H9 (cell line): ENCODE measurements around the gene ACSS2. TPM values are rescaled to one million over a fixed set of nuclear protein-coding genes. Genes with fewer than 3 reads are reported as not detected.

ENCODE experiments used
- DNase-seq: peaks from one replicate; pipeline ENCODE4 v3.0.0-alpha.2; 2017
- H2AFZ ChIP-seq: one replicate; pipeline ENCODE4 v1.6.1; 2013; ENCODE audit warnings: mild to moderate bottlenecking, low read length, control low read depth, moderate library complexity
- H2AK5ac ChIP-seq: 2 replicates; pipeline ENCODE4 v1.6.1; 2013; ENCODE audit warnings: low read length, control low read depth, mixed read lengths; ENCODE audit not compliant: insufficient read length
- H2BK120ac ChIP-seq: one replicate; pipeline ENCODE4 v1.6.1; 2013; ENCODE audit warnings: low read depth, mild to moderate bottlenecking, low read length, control low read depth, inconsistent platforms; ENCODE audit not compliant: poor library complexity, severe bottlenecking
- H2BK12ac ChIP-seq: 2 replicates; pipeline ENCODE4 v1.6.1; 2013; ENCODE audit warnings: low read length, control low read depth, mixed read lengths, low read depth; ENCODE audit not compliant: insufficient read length
- H2BK15ac ChIP-seq: 2 replicates; pipeline ENCODE4 v1.6.1; 2013; ENCODE audit warnings: low read depth, low read length, control low read depth
- H2BK20ac ChIP-seq: one replicate; pipeline ENCODE4 v1.6.1; 2013; ENCODE audit warnings: low read depth, mild to moderate bottlenecking, low read length, control low read depth, inconsistent platforms; ENCODE audit not compliant: poor library complexity, severe bottlenecking
- H2BK5ac ChIP-seq: 2 replicates; pipeline ENCODE4 v1.6.1; 2013; ENCODE audit warnings: low read length, control low read depth, mixed read lengths; ENCODE audit not compliant: insufficient read length
- H3K14ac ChIP-seq: 2 replicates; pipeline ENCODE4 v1.6.1; 2013; ENCODE audit warnings: low read length, control low read depth; ENCODE audit not compliant: insufficient read depth
- H3K18ac ChIP-seq: 2 replicates; pipeline ENCODE4 v1.6.1; 2013; ENCODE audit warnings: low read depth, mild to moderate bottlenecking, mixed read lengths, low read length, control low read depth; ENCODE audit not compliant: insufficient read length
- H3K23ac ChIP-seq: 2 replicates; pipeline ENCODE4 v1.6.1; 2013; ENCODE audit warnings: low read length, control low read depth, mixed read lengths, low read depth; ENCODE audit not compliant: insufficient read length
- H3K23me2 ChIP-seq: 2 replicates; pipeline ENCODE4 v1.6.1; 2013; ENCODE audit warnings: low read depth, mild to moderate bottlenecking, mixed read lengths, low read length, control low read depth; ENCODE audit not compliant: insufficient read length, poor library complexity, severe bottlenecking
- H3K27ac ChIP-seq: 2 replicates; pipeline ENCODE4 v1.5.1; 2013; ENCODE audit warnings: low read length, control low read depth, mixed read lengths, low read depth; ENCODE audit not compliant: insufficient read length
- H3K27me3 ChIP-seq: 2 replicates; pipeline ENCODE4 v1.6.1; 2013; ENCODE audit warnings: low read length, control low read depth, inconsistent platforms; ENCODE audit not compliant: insufficient read depth
- H3K4ac ChIP-seq: 2 replicates; pipeline ENCODE4 v1.6.1; 2013; ENCODE audit warnings: low read depth, mild to moderate bottlenecking, control low read depth, inconsistent platforms, low read length, moderate library complexity
- H3K4me1 ChIP-seq: 2 replicates; pipeline ENCODE4 v1.6.1; 2013; ENCODE audit warnings: low read length, control low read depth, inconsistent platforms; ENCODE audit not compliant: insufficient read depth
- H3K4me2 ChIP-seq: 2 replicates; pipeline ENCODE4 v1.6.1; 2013; ENCODE audit warnings: low read length, control low read depth, mixed read lengths; ENCODE audit not compliant: insufficient read length, insufficient read depth
- H3K56ac ChIP-seq: 2 replicates; pipeline ENCODE4 v1.6.1; 2013; ENCODE audit warnings: low read depth, mild to moderate bottlenecking, mixed read lengths, low read length, control low read depth; ENCODE audit not compliant: insufficient read length
- H3K79me1 ChIP-seq: 2 replicates; pipeline ENCODE4 v1.6.1; 2013; ENCODE audit warnings: low read depth, mild to moderate bottlenecking, moderate library complexity, low read length, control low read depth, inconsistent platforms; ENCODE audit not compliant: insufficient read depth, poor library complexity, severe bottlenecking
- H3K79me2 ChIP-seq: 2 replicates; pipeline ENCODE4 v1.6.1; 2013; ENCODE audit warnings: low read length, control low read depth, inconsistent platforms; ENCODE audit not compliant: insufficient read depth
- H3K9ac ChIP-seq: 2 replicates; pipeline ENCODE4 v1.6.1; 2013; ENCODE audit warnings: low read length, control low read depth, mixed read lengths; ENCODE audit not compliant: insufficient read length; ENCODE audit errors: extremely low read depth
- H3K9me3 ChIP-seq: one replicate; pipeline ENCODE4 v1.6.1; 2013; ENCODE audit warnings: low read depth, low read length, inconsistent platforms; ENCODE audit not compliant: control insufficient read depth
- H3T11ph ChIP-seq: one replicate; pipeline ENCODE4 v1.6.1; 2013; ENCODE audit warnings: mild to moderate bottlenecking, low read length, control low read depth, inconsistent platforms
- H4K20me1 ChIP-seq: one replicate; pipeline ENCODE4 v1.6.1; 2013; ENCODE audit not compliant: control insufficient read depth, insufficient read length, insufficient read depth
- H4K5ac ChIP-seq: 2 replicates; pipeline ENCODE4 v1.6.1; 2013; ENCODE audit warnings: low read depth, mild to moderate bottlenecking, mixed read lengths, low read length, control low read depth; ENCODE audit not compliant: insufficient read length
- H4K8ac ChIP-seq: replicated peaks from 2 replicates; pipeline ENCODE4 v1.6.1; 2013; ENCODE audit warnings: low read length, control low read depth, mixed read lengths, low read depth; ENCODE audit not compliant: insufficient read length
- H4K91ac ChIP-seq: 2 replicates; pipeline ENCODE4 v1.6.1; 2013; ENCODE audit warnings: low read depth, mild to moderate bottlenecking, moderate library complexity, mixed read lengths, low read length, control low read depth; ENCODE audit not compliant: insufficient read length
- H3K27ac Mint-ChIP-seq, 3 experiments: 2 replicates in 2 of 3; 3 replicates in 1 of 3; pipeline ENCODE4 v1.8.0; 2020 to 2021; ENCODE audit warnings: mixed read lengths in 3 of 3, mild to moderate bottlenecking in 1 of 3, moderate library complexity in 1 of 3
- H3K27me3 Mint-ChIP-seq: 2 replicates; pipeline ENCODE4 v1.8.0; 2021; ENCODE audit warnings: low read depth, mild to moderate bottlenecking, moderate library complexity, mixed read lengths
- H3K36me3 Mint-ChIP-seq, 3 experiments: 2 replicates in 2 of 3; 3 replicates in 1 of 3; pipeline ENCODE4 v1.8.0; 2020 to 2021; ENCODE audit warnings: low read depth in 3 of 3, mixed read lengths in 3 of 3; ENCODE audit not compliant: insufficient read depth in 1 of 3
- H3K4me1 Mint-ChIP-seq, 2 experiments: 2 replicates each; pipeline ENCODE4 v1.8.0; 2020; ENCODE audit warnings: mixed read lengths in 2 of 2
- H3K4me3 Mint-ChIP-seq, 2 experiments: 2 replicates in 1 of 2; 3 replicates in 1 of 2; pipeline ENCODE4 v1.8.0; 2020 to 2021; ENCODE audit warnings: mild to moderate bottlenecking in 2 of 2, mixed read lengths in 2 of 2, moderate library complexity in 1 of 2
- H3K9me3 Mint-ChIP-seq, 2 experiments: 2 replicates in 1 of 2; 3 replicates in 1 of 2; pipeline ENCODE4 v1.8.0; 2020; ENCODE audit warnings: mild to moderate bottlenecking in 2 of 2, mixed read lengths in 2 of 2, moderate library complexity in 1 of 2
- WGBS: extraction: QIAGEN DNeasy Blood & Tissue Kit; methylation state at CpG from one replicate; pipeline ENCODE4 v1.1.7; 2013; ENCODE audit warnings: missing lambda C conversion rate, low lambda C conversion rate, mixed read lengths; ENCODE audit not compliant: insufficient read length; ENCODE audit errors: extremely low coverage; 5-methylcytosine and 5-hydroxymethylcytosine counted together
- total RNA-seq: library from RNA; stranded (reverse); gene quantifications from 2 replicates; pipeline ENCODE4 v1.2.1, GENCODE V29; 2021
- TF ChIP-seq, protein P1 (sequence below): fragments of 200-600 bp; sonication (generic); conservative IDR thresholded peaks from 3 replicates; pipeline ENCODE4 v1.8.0; 2021; ENCODE audit warnings: antibody characterized with exemption, mild to moderate bottlenecking

The ACSS2 gene
- total RNA-seq, 1 experiment from 2014 or later: 15.4 TPM

DNA sequence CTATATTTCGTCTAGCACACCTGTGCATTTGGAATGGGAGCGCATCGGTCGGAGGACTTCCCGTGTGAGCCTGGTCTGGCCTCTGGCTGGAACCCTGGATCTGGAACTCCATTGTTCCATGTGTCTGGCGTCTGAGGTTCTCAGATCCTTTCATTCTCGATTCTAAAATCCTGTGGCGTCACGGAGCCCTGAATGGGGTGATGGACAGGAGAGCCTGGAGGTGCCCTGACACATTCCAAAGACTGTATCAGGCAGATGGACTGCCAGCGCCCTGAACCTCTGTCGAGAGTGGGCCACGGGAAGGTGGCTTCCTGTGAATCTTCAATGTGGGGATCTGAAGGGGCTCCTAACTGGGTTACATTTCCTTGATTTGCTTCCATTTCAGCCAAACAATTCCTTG is 99.9 kb downstream of the ACSS2 start:
- Mint-ChIP-seq H3K4me3 (no peak overlapping the region), H3K27ac (no peak overlapping the region), H3K9me3 (peaks cover 0 to 2% of the 10 kb centered on the region in 2 experiments; a peak in 1 of 5 replicates), H3K27me3 (peaks cover 83% of the 10 kb centered on the region), H3K36me3 (no peaks in the 10 kb centered on the region), H3K4me1 (peaks cover 41 to 42% of the 10 kb centered on the region in 2 experiments)
- no peak overlapping the region for H3K23ac ChIP-seq
- no peak overlapping the region for H4K8ac ChIP-seq
- no peak overlapping the region for H3K56ac ChIP-seq
- H3K18ac ChIP-seq: no peak overlapping the region
- no peak overlapping the region for H4K91ac ChIP-seq
- H2BK120ac ChIP-seq: no peak overlapping the region
- no peaks in the 10 kb centered on the region for H3K27me3 ChIP-seq
- H2BK15ac ChIP-seq: no peak overlapping the region
- no peak overlapping the region for H3K4ac ChIP-seq
- H3K79me2 ChIP-seq: no peaks in the 10 kb centered on the region
- no peaks in the 10 kb centered on the region for H3K9me3 ChIP-seq
- TF ChIP-seq, protein P1, sequence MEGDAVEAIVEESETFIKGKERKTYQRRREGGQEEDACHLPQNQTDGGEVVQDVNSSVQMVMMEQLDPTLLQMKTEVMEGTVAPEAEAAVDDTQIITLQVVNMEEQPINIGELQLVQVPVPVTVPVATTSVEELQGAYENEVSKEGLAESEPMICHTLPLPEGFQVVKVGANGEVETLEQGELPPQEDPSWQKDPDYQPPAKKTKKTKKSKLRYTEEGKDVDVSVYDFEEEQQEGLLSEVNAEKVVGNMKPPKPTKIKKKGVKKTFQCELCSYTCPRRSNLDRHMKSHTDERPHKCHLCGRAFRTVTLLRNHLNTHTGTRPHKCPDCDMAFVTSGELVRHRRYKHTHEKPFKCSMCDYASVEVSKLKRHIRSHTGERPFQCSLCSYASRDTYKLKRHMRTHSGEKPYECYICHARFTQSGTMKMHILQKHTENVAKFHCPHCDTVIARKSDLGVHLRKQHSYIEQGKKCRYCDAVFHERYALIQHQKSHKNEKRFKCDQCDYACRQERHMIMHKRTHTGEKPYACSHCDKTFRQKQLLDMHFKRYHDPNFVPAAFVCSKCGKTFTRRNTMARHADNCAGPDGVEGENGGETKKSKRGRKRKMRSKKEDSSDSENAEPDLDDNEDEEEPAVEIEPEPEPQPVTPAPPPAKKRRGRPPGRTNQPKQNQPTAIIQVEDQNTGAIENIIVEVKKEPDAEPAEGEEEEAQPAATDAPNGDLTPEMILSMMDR: no peak
- H4K20me1 ChIP-seq: no peaks in the 10 kb centered on the region
- H4K5ac ChIP-seq: no peak overlapping the region
- no peak overlapping the region for H2BK5ac ChIP-seq
- H2BK20ac ChIP-seq: no peak overlapping the region
- H3K4me2 ChIP-seq: no peak overlapping the region
- H3K27ac ChIP-seq: no peak overlapping the region
- no peak overlapping the region for H2AFZ ChIP-seq
- H3K79me1 ChIP-seq: no peaks in the 10 kb centered on the region
- H2AK5ac ChIP-seq: no peak overlapping the region
- DNase-seq: no peak
- H3K9ac ChIP-seq: no peak overlapping the region
- H3K4me1 ChIP-seq: peaks cover 5% of the 10 kb centered on the region; the same call in 1 of the 2 replicates
- no peak overlapping the region for H3T11ph ChIP-seq
- no peak overlapping the region for H3K14ac ChIP-seq
- H3K23me2 ChIP-seq: no peaks in the 10 kb centered on the region
- no CpG with 5 or more reads among the region's 12 CpGs for WGBS
- no peak overlapping the region for H2BK12ac ChIP-seq

Other genes with a start within 250 kb of the ACSS2 start
- gene PIGU, start 199.5 kb upstream of the ACSS2 start, total RNA-seq: 32.8 and 35.6 TPM in 2 replicates
- gene TP53INP2, start 172.3 kb upstream of the ACSS2 start, total RNA-seq: 8.0 TPM in 2 replicates
- 23.9 and 25.2 TPM in 2 replicates for gene NCOA6, start 51.0 kb upstream of the ACSS2 start, total RNA-seq
- gene GGT7, start 3.8 kb upstream of the ACSS2 start, total RNA-seq: 38.6 and 40.9 TPM in 2 replicates
- gene GSS, start 79.2 kb downstream of the ACSS2 start, total RNA-seq: 48.5 and 53.0 TPM in 2 replicates
- gene MYH7B, start 79.3 kb downstream of the ACSS2 start, total RNA-seq: 0.22 and 0.42 TPM in 2 replicates
- 93.9 and 94.2 TPM in 2 replicates for gene TRPC4AP, start 216.2 kb downstream of the ACSS2 start, total RNA-seq